ENCODE results near the gene SEC11C. TPM values are rescaled to one million over a fixed set of nuclear protein-coding genes. Genes with fewer than 3 reads are reported as not detected.

SEC11C gene
- total RNA-seq, 1 experiment from 2014 or later: 50.6 TPM

- peak overlapping the region; percentile 80 for H2AFZ ChIP-seq (ENCODE audit: low read length)
- peaks cover 37% of the 10 kb centered on the region for H3K79me2 ChIP-seq (ENCODE audit: low read length)
- H3K9ac ChIP-seq (ENCODE audit: low read length): peak overlapping the region; percentile 78
- ATAC-seq: peak; percentile 90
- intact Hi-C loops (cut with micrococcal nuclease): no loop called here
- H3K4me1 ChIP-seq (ENCODE audit: insufficient read depth, low read length): peaks cover 10% of the 10 kb centered on the region
- no peaks in the 10 kb centered on the region for H3K36me3 ChIP-seq (ENCODE audit: low read depth, low read length)
- DNase-seq: peak; percentile 87
- peaks cover 33% of the 10 kb centered on the region for H3K27me3 ChIP-seq (ENCODE audit: low read length)
- H3K27ac ChIP-seq (ENCODE audit: low read length): peak overlapping the region; percentile 50
- no peaks in the 10 kb centered on the region for H3K9me2 ChIP-seq (replicated peaks; ENCODE audit: low read length)
- BruUV-seq (replicated peaks): no TSS peak
- ChIA-PET POLR2A (ENCODE audit: unreplicated experiment) (interaction anchor here (0.6 kb wide), 1 partner anchor 354 kb away, joined by 4 read pairs; no protein-coding TSS in a partner anchor), CTCF (no interaction called here)
- peak overlapping the region; percentile 86 for H3K4me3 ChIP-seq (ENCODE audit: low read length)
- H3K4me2 ChIP-seq (ENCODE audit: low read length): peak overlapping the region; percentile 96
- TF ChIP-seq CTCF (conservative IDR thresholded peaks at IDR 0.05; ENCODE audit: low read depth, low read length) (no peak), EZH2 (IDR thresholded peaks at IDR 0.05; ENCODE audit: low read length, unreplicated experiment) (no peak), EZH2phosphoT487 (IDR thresholded peaks at IDR 0.05; ENCODE audit: borderline replicate concordance, low read length) (no peak)
- H3K9me3 ChIP-seq (ENCODE audit: low read length): no peaks in the 10 kb centered on the region
- 0 out of 2 replicates have a peak, but pooled peaks cover 4% of the 10 kb centered on the region for H4K20me1 ChIP-seq (ENCODE audit: low read length)
- H3F3A ChIP-seq (ENCODE audit: low read length, unreplicated experiment): no peaks in the 10 kb centered on the region
Observed at GRCh38 chr18:59139291-59139614, 431 bp upstream of the SEC11C start.

GRCh38 chr18:59140302-59140885, 710 bp downstream of the SEC11C start:
- ChIA-PET CTCF (no interaction called here), POLR2A (ENCODE audit: unreplicated experiment) (interaction anchor here (0.6 kb wide), 2 partner anchors 152 to 685 kb away, joined by 3 read pairs; no protein-coding TSS in a partner anchor)
- Histone ChIP-seq H3K36me3 (ENCODE audit: low read depth, low read length) (no peaks in the 10 kb centered on the region), H2AFZ (ENCODE audit: low read length) (peak overlapping the region; percentile 80), H3K9ac (ENCODE audit: low read length) (peak overlapping the region; percentile 78), H3K4me1 (ENCODE audit: insufficient read depth, low read length) (peaks cover 10% of the 10 kb centered on the region), H3K27me3 (ENCODE audit: low read length) (peaks cover 21% of the 10 kb centered on the region), H3F3A (ENCODE audit: low read length, unreplicated experiment) (no peaks in the 10 kb centered on the region), H3K4me2 (ENCODE audit: low read length) (peak overlapping the region; percentile 96), H4K20me1 (ENCODE audit: low read length) (0 out of 2 replicates have a peak, but pooled peaks cover 4% of the 10 kb centered on the region), H3K9me3 (ENCODE audit: low read length) (no peaks in the 10 kb centered on the region), H3K4me3 (ENCODE audit: low read length) (peak overlapping the region; percentile 86), H3K9me2 (replicated peaks; ENCODE audit: low read length) (no peaks in the 10 kb centered on the region), H3K79me2 (ENCODE audit: low read length) (peaks cover 47% of the 10 kb centered on the region), H3K27ac (ENCODE audit: low read length) (no peak overlapping the region)
- peak; percentile 55 for DNase-seq
- TF ChIP-seq EZH2phosphoT487 (IDR thresholded peaks at IDR 0.05; ENCODE audit: borderline replicate concordance, low read length) (no peak), EZH2 (IDR thresholded peaks at IDR 0.05; ENCODE audit: low read length, unreplicated experiment) (no peak), CTCF (conservative IDR thresholded peaks at IDR 0.05; ENCODE audit: low read depth, low read length) (no peak)
- intact Hi-C loops (cut with micrococcal nuclease): no loop called here
- TSS peak; percentile 44 for BruUV-seq (replicated peaks)
- peak; percentile 22 for ATAC-seq

Measured in PC-3 (cell line).